HEK293T (cell line): ENCODE data around the gene OR2A12.

ENCODE experiments used
- BHLHE40 ChIP-seq: fragments of 450-650 bp; IDR thresholded peaks from 2 replicates; pipeline ENCODE4 v1.6.1; 2016; ENCODE audit warnings: mild to moderate bottlenecking, moderate library complexity, borderline replicate concordance
- ELF4 ChIP-seq: fragments of 450-650 bp; IDR thresholded peaks from 2 replicates; pipeline ENCODE4 v1.6.1; 2017; ENCODE audit warnings: antibody characterized with exemption
- FOXA1 ChIP-seq: fragments of 450-650 bp; IDR thresholded peaks from 2 replicates; pipeline ENCODE4 v1.6.1; 2016; ENCODE audit warnings: mild to moderate bottlenecking
- FOXK2 ChIP-seq: fragments of 450-650 bp; IDR thresholded peaks from 2 replicates; pipeline ENCODE4 v1.6.1; 2016; ENCODE audit warnings: mild to moderate bottlenecking
- FOXM1 ChIP-seq: fragments of 450-650 bp; IDR thresholded peaks from 2 replicates; pipeline ENCODE4 v1.6.1; 2017; ENCODE audit warnings: mild to moderate bottlenecking, borderline replicate concordance
- L3MBTL2 ChIP-seq: fragments of 450-650 bp; conservative IDR thresholded peaks from 2 replicates; pipeline ENCODE4 v1.6.1; 2016; ENCODE audit warnings: mild to moderate bottlenecking
- PKNOX1 ChIP-seq: fragments of 450-650 bp; IDR thresholded peaks from 2 replicates; pipeline ENCODE4 v1.6.1; 2016
- SP1 ChIP-seq: fragments of 450-650 bp; IDR thresholded peaks from 2 replicates; pipeline ENCODE4 v1.6.1; 2017
- SUZ12 ChIP-seq: fragments of 450-650 bp; IDR thresholded peaks from 2 replicates; pipeline ENCODE4 v1.6.1; 2016; ENCODE audit warnings: mild to moderate bottlenecking
- TARDBP ChIP-seq: fragments of 450-650 bp; IDR thresholded peaks from 2 replicates; pipeline ENCODE4 v1.6.1; 2016
- ZNF384 ChIP-seq: fragments of 450-650 bp; IDR thresholded peaks from 2 replicates; pipeline ENCODE4 v1.6.1; 2016

GRCh38 chr7:144127714-144128334, 41.7 kb downstream of the OR2A12 start:
- TF ChIP-seq ZNF384 = no peak
- TF ChIP-seq SP1 = no peak
- TF ChIP-seq SUZ12 = no peak
- TF ChIP-seq ELF4 = no peak
- TF ChIP-seq L3MBTL2 = no peak; the same call in 1 of the 2 replicates
- no peak; the same call in 1 of the 2 replicates for TF ChIP-seq FOXM1
- no peak for TF ChIP-seq BHLHE40
- no peak for TF ChIP-seq FOXK2
- no peak for TF ChIP-seq FOXA1
- TF ChIP-seq TARDBP = no peak
- TF ChIP-seq PKNOX1 = no peak
